GF-D8 (cell line): ENCODE data around the gene ATP8B4.

Experiments used
- DNase-seq: peaks from one replicate; lab custom pipeline; 2025; lab: John Stamatoyannopoulos, UW

ATP8B4 gene

GRCh38 chr15:50107591-50108408 is 11.2 kb downstream of the ATP8B4 start:
- peak; percentile 82 for DNase-seq

GRCh38 chr15:50107157-50107556 is 11.9 kb downstream of the ATP8B4 start:
- DNase-seq, result no peak

- DNase-seq, result no peak
These were observed 12.6 kb downstream of the ATP8B4 start for GRCh38 chr15:50106457-50106856.

GRCh38 chr15:50100486-50100885 is 18.5 kb downstream of the ATP8B4 start:
- no peak for DNase-seq

GRCh38 chr15:50098545-50098944 is 20.5 kb downstream of the ATP8B4 start:
- no peak for DNase-seq

- no peak for DNase-seq
These were observed 22.9 kb downstream of the ATP8B4 start for GRCh38 chr15:50095938-50096821.

GRCh38 chr15:50089386-50089785 is 29.6 kb downstream of the ATP8B4 start:
- peak; percentile 20 for DNase-seq

GRCh38 chr15:50084932-50085331 is 34.1 kb downstream of the ATP8B4 start:
- DNase-seq, result no peak

- no peak for DNase-seq
These were observed 35.5 kb downstream of the ATP8B4 start for GRCh38 chr15:50083424-50084025.

- DNase-seq, result no peak
These were observed 37.0 kb downstream of the ATP8B4 start for GRCh38 chr15:50082066-50082465.

- DNase-seq, result no peak
These were observed 41.4 kb downstream of the ATP8B4 start for GRCh38 chr15:50077651-50078050.

- DNase-seq, result no peak
These were observed 41.9 kb downstream of the ATP8B4 start for GRCh38 chr15:50077176-50077575.

GRCh38 chr15:50075319-50075718 is 43.7 kb downstream of the ATP8B4 start:
- DNase-seq, result no peak

GRCh38 chr15:50071551-50072258 is 47.3 kb downstream of the ATP8B4 start:
- DNase-seq, result no peak

- no peak for DNase-seq
These were observed 51.0 kb downstream of the ATP8B4 start for GRCh38 chr15:50068016-50068415.

- no peak for DNase-seq
These were observed 51.8 kb downstream of the ATP8B4 start for GRCh38 chr15:50067254-50067653.

- no peak for DNase-seq
These were observed 52.4 kb downstream of the ATP8B4 start for GRCh38 chr15:50066666-50067065.

- DNase-seq, result peak; percentile 7
These were observed 52.8 kb downstream of the ATP8B4 start for GRCh38 chr15:50066202-50066601.

- peak; percentile 94 for DNase-seq
These were observed 53.8 kb downstream of the ATP8B4 start for GRCh38 chr15:50065279-50065678.

GRCh38 chr15:50064673-50065072 is 54.4 kb downstream of the ATP8B4 start:
- peak; percentile 32 for DNase-seq

- DNase-seq, result no peak
These were observed 55.8 kb downstream of the ATP8B4 start for GRCh38 chr15:50063226-50063625.

GRCh38 chr15:50061503-50061902 is 57.5 kb downstream of the ATP8B4 start:
- no peak for DNase-seq
